GM04504 (cell line): Measurements from ENCODE around the gene RPS27L.

Source experiments
- DNase-seq: peaks from one replicate; pipeline ENCODE4 v3.0.0-alpha.2; 2012; ENCODE audit warnings: low read depth

Gene RPS27L

DNA sequence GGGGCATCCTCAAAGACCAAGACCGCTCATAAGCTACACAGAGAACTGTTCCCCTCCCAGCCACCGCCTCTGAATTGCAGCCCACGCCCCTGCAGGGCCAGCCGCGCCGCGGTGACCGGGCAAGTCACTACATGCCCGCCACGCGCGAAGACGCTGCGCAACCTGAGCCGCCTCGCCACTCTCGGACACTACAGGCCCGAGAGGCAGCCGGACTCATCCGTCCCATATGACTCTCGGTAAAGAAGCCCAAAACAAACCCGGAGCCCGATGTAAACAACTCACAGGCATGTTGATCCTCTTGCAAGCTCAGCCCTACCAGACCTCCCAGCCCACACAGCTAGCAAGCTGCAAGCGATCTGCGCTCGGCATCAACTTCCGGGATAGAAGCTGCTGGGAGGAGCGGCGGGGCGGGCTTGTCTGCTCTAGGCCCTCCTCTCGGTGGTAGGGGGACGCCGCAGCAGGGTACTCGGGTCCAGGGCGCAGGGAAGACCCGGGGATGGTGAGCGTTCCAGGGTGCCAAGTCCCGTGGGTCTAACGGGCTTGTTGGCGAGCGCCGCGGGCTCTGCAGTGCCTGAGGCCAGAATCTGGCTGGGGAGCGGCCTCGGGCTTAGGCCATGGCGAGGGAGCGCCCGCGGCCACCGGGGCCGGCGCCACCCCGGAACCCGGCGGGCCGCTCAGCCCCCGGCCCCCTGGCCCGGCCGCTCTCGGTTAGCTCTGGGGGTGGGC, at the start of gene RPS27L:
TSS of gene RPS27L (minus strand) at position 360 of the 726 bp plus-strand sequence. CDS start at position 288, 72 bp downstream.
- DNase-seq, result peak; percentile 82

DNA sequence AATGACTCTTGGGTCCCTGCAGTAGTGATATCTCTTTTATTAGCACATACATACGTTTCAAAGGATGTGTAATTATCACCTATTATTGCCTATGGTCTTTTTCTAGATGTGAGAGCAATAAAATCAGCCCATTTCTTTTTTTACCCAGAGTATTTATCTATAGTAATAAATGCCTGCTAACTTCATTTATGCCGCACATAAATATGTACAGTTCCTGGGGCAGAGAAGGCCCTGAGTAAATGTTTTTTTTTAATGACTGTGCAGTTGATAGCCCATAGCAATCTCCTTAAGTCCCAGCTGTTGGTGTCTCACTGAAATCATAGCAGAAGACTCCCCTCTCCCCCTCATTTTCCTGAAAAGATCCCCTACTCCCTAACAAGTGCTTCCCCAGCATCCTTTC, 48.8 kb upstream of the RPS27L start:
- DNase-seq, result no peak

DNA sequence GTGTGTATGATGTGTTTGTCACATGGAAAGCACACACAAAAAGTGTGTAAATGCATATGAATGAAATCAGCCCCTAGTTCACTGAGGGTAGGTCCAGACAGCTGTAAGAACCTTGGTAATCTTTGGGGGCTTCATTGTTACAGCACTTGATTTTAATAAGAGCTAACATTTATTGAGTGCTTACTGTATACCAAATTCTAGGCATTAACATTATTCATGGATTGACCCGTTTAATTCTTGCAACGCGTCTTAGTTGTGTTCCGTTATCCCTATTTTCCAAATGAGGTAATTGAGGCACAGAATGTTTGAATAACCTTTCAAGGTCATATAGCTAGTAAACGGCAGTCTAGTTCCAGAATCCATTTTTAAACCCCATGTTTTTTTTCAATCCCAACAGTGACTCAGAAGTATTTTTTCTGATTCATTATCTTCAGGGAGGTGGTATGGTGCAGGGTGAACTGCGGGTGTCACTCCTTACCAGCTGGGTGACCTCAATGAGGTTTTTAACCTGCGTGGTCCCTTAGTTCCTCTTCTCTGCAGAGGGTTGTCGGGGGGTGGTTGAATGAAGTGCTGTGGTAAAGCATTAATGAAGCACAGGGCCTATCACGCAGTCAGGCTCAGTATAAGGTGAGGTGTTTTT, 46.3 kb upstream of the RPS27L start:
- no peak for DNase-seq

DNA sequence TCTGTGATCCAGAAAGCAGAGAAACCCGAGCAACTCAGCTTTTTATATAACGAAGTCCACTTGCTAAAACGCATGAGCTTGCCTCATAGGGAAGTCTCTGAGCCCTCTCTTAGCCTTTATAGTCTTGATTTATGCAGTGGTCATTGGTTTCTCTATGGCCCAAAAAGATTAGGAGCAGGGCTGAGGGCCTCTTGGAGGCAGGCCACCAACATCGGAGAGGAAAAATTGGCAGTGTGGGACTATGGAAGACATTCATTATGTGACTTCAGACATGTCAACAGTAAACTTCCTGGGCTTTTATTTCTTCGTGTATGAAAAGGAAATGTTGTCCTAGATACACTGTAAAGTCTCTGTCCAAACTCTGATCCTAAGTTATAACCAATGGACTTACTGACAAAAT, 45.6 kb upstream of the RPS27L start:
- DNase-seq, result no peak

GRCh38 chr15:63200464-63201249, 43.4 kb upstream of the RPS27L start:
- DNase-seq, result no peak

GRCh38 chr15:63198371-63199250, 41.3 kb upstream of the RPS27L start:
- DNase-seq, result no peak

DNA sequence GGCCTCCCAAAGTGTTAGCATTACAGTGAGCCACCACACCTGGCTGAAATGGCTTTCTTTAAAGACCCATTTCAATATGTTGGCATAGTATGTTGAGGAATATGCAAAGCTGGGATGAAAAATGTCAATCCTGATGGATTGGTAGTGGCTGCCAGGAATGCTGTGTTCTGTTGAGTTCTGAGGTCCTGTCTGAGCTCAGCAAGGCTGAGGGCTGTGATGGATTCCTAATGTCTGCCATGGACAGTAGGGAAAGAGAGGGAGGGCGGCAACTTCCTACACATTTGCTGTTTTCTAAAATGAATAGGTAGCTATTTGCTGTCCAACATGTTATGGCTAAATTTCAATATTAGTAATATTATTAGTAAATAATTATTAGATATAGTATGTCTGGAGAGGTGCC, 40.3 kb upstream of the RPS27L start:
- DNase-seq, result no peak

DNA sequence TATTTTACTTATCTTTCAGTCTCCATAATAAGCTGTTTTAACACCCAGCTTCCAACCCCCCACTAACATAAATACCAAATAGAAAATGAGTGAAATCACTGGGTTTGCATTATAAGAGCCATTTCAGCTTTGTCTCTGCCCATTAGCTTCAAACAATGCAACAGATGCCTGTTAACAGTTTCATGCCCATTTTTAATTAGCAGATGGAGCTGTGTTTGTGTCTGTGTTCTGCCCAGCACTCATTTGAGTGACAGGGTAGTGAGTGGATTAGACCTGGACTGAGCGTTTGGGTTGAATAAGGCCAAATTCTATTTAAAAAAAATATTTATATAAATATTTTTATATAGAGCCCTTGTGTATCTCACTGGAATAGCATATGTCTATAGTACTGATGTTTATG, 39.6 kb upstream of the RPS27L start:
- DNase-seq, result no peak

DNA sequence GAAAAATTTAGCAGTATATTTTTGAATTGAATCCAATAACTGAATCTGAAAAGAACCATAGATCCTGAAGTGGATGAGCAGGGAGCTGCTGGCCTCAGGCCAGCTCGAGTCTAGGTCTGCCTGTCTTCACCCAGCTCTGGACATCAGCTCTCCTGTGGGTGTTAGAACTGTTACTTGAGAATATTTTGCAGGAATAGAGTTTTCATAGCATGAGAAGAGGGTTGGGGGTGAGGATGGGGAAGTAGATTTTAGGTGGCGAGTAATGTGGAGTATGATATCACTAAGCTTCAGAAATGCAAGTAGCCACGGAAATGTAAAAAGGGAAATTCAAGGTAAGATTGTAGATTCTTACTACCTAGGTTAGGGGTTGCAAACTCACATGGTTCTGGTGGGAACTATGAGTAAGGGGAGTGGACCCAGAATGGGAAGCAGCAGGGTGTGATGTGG, 38.3 kb upstream of the RPS27L start:
- no peak for DNase-seq

DNA sequence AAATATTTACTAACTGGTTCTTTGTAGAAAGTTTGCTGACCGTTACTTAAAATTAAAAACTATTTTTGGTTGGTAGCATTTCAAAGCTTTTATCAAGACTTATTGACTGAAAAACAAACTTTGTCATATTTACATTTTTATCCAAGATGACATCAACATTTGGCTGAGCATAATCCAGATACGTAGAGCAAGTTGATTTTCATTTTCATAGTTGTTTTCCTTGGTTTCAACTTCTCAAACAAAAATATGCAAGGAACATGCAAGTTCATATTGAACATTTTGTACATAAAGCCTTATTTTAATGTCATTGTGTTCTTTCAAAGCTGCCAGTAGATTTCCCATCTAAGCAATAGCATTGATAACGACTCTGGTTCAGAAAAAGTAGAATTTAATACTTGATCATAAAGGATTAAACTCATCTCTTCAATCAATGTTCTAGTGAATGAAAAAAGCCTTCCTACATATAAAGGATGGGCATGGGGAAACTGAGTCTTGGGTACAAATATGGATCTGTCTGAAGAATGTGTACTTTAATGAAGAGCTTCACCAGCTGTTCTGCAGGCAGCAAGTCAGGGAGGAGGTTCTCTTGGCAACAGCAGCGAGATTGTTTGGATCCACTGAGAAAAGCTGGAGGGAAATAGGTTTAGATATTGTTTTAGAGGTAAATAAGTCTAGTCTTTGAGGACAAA, 37.7 kb upstream of the RPS27L start:
- DNase-seq, result no peak

DNA sequence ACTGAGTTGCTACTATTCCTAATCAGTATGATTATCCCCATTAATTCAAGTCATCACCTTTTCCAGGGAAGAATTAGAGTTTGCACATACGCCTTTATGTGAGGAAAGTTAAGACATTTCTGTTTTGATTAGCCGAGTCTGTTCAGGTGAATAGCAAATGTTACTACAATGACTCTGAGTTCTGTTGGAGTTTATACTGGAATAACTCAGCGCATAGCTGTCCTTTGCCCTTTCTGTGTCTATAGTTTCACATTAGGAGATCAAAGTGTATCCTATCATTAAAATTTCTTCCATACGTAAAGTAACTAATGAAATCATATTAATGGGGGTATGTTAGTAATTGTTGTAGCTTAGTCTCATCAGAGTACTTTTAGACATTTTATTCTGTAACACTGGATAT, 37.0 kb upstream of the RPS27L start:
- DNase-seq, result no peak

DNA sequence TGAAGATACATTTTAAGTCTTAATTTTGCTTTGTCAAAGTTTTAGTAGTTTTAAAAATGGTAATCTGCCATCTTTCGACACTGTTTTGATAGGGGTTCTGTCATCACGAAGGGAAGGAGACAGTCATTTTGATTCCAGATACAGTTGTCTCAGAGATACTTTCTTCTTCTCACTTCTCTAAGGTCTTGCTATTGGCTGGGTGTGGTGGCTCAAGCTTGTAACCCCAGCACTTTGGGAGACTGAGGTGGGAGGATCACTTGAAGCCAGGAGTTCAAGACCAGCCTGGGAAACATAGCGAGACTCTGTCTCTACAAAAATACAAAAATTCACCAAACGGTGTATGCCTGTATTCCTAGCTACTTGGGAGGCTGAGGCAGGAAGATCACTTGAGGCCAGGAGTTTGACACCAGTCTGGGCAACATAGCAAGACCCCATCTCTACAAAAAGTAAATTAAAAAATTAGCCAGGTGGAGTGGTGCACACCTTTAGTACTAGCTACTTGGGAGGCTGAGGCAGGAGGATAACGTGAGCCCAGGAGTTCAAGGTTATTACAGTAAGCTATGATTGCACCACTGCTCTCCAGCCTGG, 35.4 kb upstream of the RPS27L start:
- no peak for DNase-seq

DNA sequence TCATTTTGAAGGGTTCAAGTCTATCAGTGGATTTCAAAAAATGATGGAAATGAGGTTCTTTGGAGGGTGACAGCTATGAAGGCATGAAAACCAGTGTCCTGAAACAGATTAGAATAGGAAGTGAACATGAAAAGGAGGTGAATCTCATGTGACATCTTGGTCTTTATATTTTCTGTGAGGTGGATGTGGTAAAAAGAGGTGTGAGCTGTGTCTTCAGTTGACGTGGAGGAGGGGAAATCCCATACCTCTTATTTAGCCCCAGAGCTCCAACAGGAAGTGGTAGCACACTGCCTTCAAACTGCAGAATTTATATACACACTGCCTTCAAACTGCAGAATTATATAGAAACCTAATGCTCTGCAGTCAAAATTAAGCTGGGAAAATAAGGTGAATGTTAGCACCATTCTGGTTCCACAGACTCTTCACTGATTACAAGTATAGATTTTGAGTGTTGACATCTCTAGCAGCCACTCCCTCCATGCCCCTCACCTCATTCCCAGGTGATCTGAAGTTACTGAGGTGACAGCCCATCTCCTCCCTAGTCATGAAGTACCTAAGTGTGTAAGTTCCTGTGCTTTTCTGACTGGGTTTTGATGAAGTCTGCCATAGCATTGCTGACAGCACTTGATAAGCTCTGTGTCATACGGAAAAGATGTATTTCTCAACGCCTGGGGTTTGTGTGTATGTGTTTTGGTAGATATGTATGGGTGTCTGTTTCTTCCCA, 34.8 kb upstream of the RPS27L start:
- no peak for DNase-seq

- no peak for DNase-seq
Measured at GRCh38 chr15:63190769-63191649, 33.7 kb upstream of the RPS27L start.

DNA sequence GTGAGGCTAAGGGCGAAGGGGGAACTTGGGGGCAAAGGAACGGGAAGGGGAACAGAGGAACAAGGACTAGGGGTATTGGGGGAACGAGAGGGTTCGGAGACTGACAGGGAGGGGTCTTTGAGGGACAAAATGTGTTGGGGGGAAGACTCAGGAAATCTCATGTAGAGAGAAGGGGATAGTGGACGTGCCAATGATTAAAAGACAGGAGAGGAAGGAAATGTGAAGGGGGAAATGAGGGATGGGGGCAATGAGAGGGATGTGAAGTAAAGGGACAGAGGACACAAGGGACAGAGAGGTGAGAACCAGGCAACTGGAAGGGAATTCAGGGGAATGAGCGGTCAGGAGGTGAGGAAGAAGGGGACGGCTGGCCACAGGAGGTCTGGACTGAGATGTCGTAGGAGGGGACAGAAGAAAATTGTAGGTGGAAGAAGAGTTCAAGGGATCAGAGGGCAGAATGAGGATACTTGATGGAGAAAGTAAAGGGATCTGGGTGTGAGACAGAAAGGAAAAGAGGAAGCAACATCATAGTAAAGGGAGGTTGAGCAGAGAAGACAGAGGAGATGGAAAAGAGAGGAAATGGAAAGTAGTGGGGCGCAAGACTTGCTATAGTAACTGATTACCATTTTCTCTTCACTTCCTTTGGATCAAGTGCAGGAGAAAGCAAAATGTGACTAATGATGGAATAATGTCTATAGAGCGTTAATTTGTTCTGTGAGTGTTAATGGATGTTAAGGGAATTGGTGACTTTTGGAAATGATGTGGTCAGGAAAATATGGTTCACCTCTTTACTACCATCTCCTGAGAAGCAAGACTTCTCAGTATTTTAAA, 32.9 kb upstream of the RPS27L start:
- DNase-seq, result no peak

- DNase-seq, result peak; percentile 91
Measured at GRCh38 chr15:63188926-63189871, 31.9 kb upstream of the RPS27L start, which contains the start of gene RAB8B. TSS of gene RAB8B (plus strand) at chr15:63189606. CDS start at chr15:63189625, 19 bp downstream.
